Measurements from ENCODE around the gene MGAT5. TPM values are rescaled to one million over a fixed set of nuclear protein-coding genes. Genes with fewer than 3 reads are reported as not detected.
A peak's percentile ranks its signal among the peaks of the same experiment; 100 is the strongest.

The MGAT5 gene
- total RNA-seq, 4 donors from 2014 or later: 28.3 to 52.3 (median 40.4) TPM

- ATAC-seq (ENCODE audit: low FRiP score): no peak
- TF ChIP-seq, protein P1, sequence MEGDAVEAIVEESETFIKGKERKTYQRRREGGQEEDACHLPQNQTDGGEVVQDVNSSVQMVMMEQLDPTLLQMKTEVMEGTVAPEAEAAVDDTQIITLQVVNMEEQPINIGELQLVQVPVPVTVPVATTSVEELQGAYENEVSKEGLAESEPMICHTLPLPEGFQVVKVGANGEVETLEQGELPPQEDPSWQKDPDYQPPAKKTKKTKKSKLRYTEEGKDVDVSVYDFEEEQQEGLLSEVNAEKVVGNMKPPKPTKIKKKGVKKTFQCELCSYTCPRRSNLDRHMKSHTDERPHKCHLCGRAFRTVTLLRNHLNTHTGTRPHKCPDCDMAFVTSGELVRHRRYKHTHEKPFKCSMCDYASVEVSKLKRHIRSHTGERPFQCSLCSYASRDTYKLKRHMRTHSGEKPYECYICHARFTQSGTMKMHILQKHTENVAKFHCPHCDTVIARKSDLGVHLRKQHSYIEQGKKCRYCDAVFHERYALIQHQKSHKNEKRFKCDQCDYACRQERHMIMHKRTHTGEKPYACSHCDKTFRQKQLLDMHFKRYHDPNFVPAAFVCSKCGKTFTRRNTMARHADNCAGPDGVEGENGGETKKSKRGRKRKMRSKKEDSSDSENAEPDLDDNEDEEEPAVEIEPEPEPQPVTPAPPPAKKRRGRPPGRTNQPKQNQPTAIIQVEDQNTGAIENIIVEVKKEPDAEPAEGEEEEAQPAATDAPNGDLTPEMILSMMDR (IDR thresholded peaks at IDR 0.05): no peak
Observed at GRCh38 chr2:134295441-134295840, 41.6 kb downstream of the MGAT5 start.

DNA sequence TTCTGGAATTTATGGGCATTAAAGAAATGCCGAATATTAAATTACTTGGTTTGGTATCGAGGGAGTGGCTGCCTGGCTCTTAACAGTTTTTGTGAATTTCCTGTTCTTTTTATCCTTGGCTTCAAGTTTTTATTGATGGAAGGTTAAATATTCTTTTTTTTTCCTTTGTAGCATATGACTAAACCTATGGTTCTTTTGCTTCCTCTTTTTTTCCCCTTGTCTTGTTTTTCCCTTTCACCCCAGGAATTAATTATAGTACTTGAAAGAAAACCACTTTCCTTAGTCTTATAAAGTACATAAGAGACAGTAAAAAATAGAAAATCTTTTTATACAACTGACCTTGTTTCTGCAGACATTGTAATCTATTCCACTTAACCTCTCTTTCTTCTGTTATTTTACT, 42.4 kb downstream of the MGAT5 start:
- no peak for ATAC-seq (ENCODE audit: low FRiP score)
- TF ChIP-seq, protein P1 (IDR thresholded peaks at IDR 0.05): no peak
- DNase-seq (ENCODE audit: low spot score): no peak

More at GRCh38 chr2:134295441-134295840, 41.6 kb downstream of the MGAT5 start:
- DNase-seq (ENCODE audit: low spot score): no peak

- no peak for ATAC-seq (ENCODE audit: low FRiP score)
- TF ChIP-seq, protein P1 (IDR thresholded peaks at IDR 0.05): no peak
- DNase-seq (ENCODE audit: low spot score): no peak
Observed at GRCh38 chr2:134299334-134299733, 45.5 kb downstream of the MGAT5 start.

- no peak for DNase-seq (ENCODE audit: low spot score)
- TF ChIP-seq, protein P1 (IDR thresholded peaks at IDR 0.05): no peak
- ATAC-seq (ENCODE audit: low FRiP score): no peak
Observed at GRCh38 chr2:134300585-134300984, 46.7 kb downstream of the MGAT5 start.

DNA sequence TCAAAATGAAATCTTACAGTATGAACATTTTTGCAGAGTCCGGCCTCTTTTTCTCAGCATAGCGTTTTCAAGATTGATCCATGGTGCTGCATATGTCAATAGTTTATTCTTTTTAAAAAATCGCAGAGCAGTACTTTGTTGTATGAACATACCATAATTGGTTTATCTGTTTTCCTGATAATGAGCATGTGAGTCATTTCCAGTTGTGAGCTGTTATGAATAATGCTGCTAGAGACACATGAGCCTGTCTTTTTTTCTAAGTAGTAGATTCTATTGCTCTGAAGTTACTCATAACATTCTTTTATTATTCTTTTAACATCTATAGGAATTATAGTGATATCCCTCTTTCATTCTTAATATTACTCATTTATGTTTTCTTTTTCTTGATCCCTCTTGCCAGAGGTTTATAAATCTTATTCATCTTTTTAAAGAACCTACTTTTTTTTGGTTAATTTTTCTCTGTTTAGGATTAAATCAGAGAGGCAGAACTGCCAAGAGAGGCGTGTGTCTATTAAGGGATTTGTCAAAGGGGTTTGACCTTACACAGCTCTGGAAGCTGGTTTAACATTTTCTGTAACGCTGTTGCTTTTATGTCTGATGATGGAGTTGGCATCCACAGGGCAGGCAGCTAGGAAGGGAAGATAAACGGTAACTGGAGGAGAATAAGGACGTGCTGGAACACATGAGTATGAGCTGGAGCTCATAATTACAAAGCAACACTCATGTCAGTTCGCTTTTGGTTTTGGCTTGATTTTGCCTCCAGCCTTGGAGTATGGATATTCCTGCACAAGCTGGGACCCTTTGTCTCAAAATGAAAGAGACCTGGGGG, 47.4 kb downstream of the MGAT5 start:
- no peak for DNase-seq (ENCODE audit: low spot score)
- TF ChIP-seq, protein P1 (IDR thresholded peaks at IDR 0.05): no peak
- ATAC-seq (ENCODE audit: low FRiP score): peak; percentile 91

DNA sequence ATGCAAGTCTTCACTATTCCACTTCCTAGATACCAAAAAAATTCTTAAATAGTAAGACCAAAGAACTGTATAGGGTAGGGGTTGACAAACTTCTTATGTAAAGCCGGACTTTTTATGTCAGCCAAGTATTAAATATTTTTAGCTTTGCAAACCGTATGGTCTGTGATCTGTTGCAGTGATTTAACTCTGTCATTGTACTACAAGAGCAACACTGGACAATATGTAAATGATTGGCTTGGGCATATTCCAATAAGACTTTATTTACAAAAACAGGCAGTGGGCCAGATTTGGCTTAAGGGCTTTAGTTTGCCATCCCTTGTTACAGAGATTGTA, 48.0 kb downstream of the MGAT5 start:
- ATAC-seq (ENCODE audit: low FRiP score) (no peak), DNase-seq (ENCODE audit: low spot score) (no peak)
- TF ChIP-seq, protein P1 (IDR thresholded peaks at IDR 0.05): no peak
